Measurements from ENCODE around the gene OGFOD2.

OGFOD2 gene

GRCh38 chr12:122951979-122952892 lies 22.8 kb upstream of the OGFOD2 start:
- DNase-seq = peak; percentile 75

- DNase-seq = no peak
Measured at GRCh38 chr12:122955156-122955555, 19.9 kb upstream of the OGFOD2 start.

- no peak for DNase-seq
Measured at GRCh38 chr12:122956035-122956434, 19.0 kb upstream of the OGFOD2 start.

GRCh38 chr12:122958198-122958888 lies 16.7 kb upstream of the OGFOD2 start:
- DNase-seq = no peak

GRCh38 chr12:122959566-122960192 lies 15.4 kb upstream of the OGFOD2 start:
- no peak for DNase-seq

GRCh38 chr12:122960193-122960569 lies 14.9 kb upstream of the OGFOD2 start:
- DNase-seq = no peak

GRCh38 chr12:122961531-122962329 lies 13.3 kb upstream of the OGFOD2 start:
- DNase-seq = no peak

GRCh38 chr12:122963941-122964265 lies 11.1 kb upstream of the OGFOD2 start:
- DNase-seq = no peak

GRCh38 chr12:122964439-122965257 lies 10.4 kb upstream of the OGFOD2 start:
- DNase-seq = no peak

GRCh38 chr12:122965321-122965751 lies 9.7 kb upstream of the OGFOD2 start:
- DNase-seq = no peak

GRCh38 chr12:122965851-122966742 lies 8.9 kb upstream of the OGFOD2 start, which contains the start of gene ABCB9:
ABCB9 (minus strand) TSS chr12:122966463; CDS start chr12:122960235, 6,228 bp downstream.
- peak; percentile 96 for DNase-seq

GRCh38 chr12:122966743-122967550 lies 8.1 kb upstream of the OGFOD2 start:
- DNase-seq = no peak

- DNase-seq = no peak
Measured at GRCh38 chr12:122968104-122968503, 6.9 kb upstream of the OGFOD2 start.

GRCh38 chr12:122969676-122970075 lies 5.4 kb upstream of the OGFOD2 start:
- DNase-seq = no peak

- DNase-seq = peak; percentile 99
Measured at GRCh38 chr12:122974274-122974891, 661 bp upstream of the OGFOD2 start.

- DNase-seq = no peak
Measured at GRCh38 chr12:122975790-122976647, 975 bp downstream of the OGFOD2 start.

GRCh38 chr12:122976648-122976975 lies 1.6 kb downstream of the OGFOD2 start:
- no peak for DNase-seq

- no peak for DNase-seq
Measured at GRCh38 chr12:122977153-122977552, 2.1 kb downstream of the OGFOD2 start.

All from activated CD4-positive, alpha-beta T cell treated with anti-CD3 and anti-CD28 coated beads, Interleukin-2, amount 50 U/mL, for 1 hour (primary cell).